Peyer's patch (tissue), 4 donors: ENCODE data around the gene LRRC74A. TPM values are rescaled to one million over a fixed set of nuclear protein-coding genes. Genes with fewer than 3 reads are reported as not detected.

ENCODE experiments used
- DNase-seq, 3 donors: peaks; one replicate each; pipeline ENCODE4 v3.0.0-alpha.2; 2017 to 2019
- H3K27ac ChIP-seq, 4 donors: fragments of 200-600 bp; sonication (generic); one replicate each; pipeline ENCODE4 v1.5.1; 2016 to 2019
- H3K27me3 ChIP-seq, 2 donors: fragments of 200-600 bp; sonication (generic); one replicate each; pipeline ENCODE4 v1.5.1; 2019
- H3K36me3 ChIP-seq, 3 donors: fragments of 200-600 bp; sonication (generic); one replicate each; pipeline ENCODE4 v1.5.1; 2016 to 2019
- H3K4me1 ChIP-seq, 4 donors: fragments of 200-600 bp; sonication (generic); one replicate each; pipeline ENCODE4 v1.5.1; 2016 to 2019
- H3K4me3 ChIP-seq, 4 donors: fragments of 200-600 bp; sonication (generic); 1 replicate in 3 of 4; 2 replicates in 1 of 4; pipeline ENCODE4 v1.5.1; 2016 to 2019; ENCODE audit warnings: mild to moderate bottlenecking in 1 of 4
- H3K9me3 ChIP-seq, 4 donors: fragments of 200-600 bp; sonication (generic); one replicate each; pipeline ENCODE4 v1.5.1; 2016 to 2019; ENCODE audit warnings: mild to moderate bottlenecking in 1 of 4
- CTCF ChIP-seq, 6 experiments: fragments of 450-650 bp in 4 of 6; fragments of 200-600 bp in 2 of 6; sonication (generic) in 1 of 6; IDR thresholded peaks; one replicate each; pipeline ENCODE4 v1.5.1; 2017 to 2019; ENCODE audit warnings: antibody characterized with exemption in 6 of 6, mild to moderate bottlenecking in 3 of 6, moderate library complexity in 1 of 6
- POLR2A ChIP-seq, 2 donors: fragments of 450-650 bp; IDR thresholded peaks; one replicate each; pipeline ENCODE4 v1.5.1; 2017; ENCODE audit warnings: antibody characterized with exemption in 2 of 2, mild to moderate bottlenecking in 2 of 2, moderate library complexity in 2 of 2
- total RNA-seq, 4 donors: library from RNA; depleted of rRNA; stranded (reverse); fragments of >200 nt; gene quantifications; one replicate each; pipeline ENCODE4 v1.1.0, GENCODE V29; 2016

LRRC74A gene
- total RNA-seq, 4 donors from 2014 or later = not detected

GRCh38 chr14:76863724-76864407 is 37.7 kb downstream of the LRRC74A start:
- Histone ChIP-seq H3K27me3 (no peaks in the 10 kb centered on the region), H3K4me3 (no peak overlapping the region), H3K9me3 (no peaks in the 10 kb centered on the region), H3K27ac (peak overlapping the region in 2 of 4 donors; percentile 54 to 64), H3K4me1 (no peaks in the 10 kb centered on the region), H3K36me3 (no peaks in the 10 kb centered on the region)
- peak in 2 of 3 donors; percentile 19 to 53 for DNase-seq
- TF ChIP-seq POLR2A (IDR thresholded peaks at IDR 0.05) = no peak
- TF ChIP-seq CTCF (IDR thresholded peaks at IDR 0.05) = no peak

GRCh38 chr14:76866456-76866855 is 40.2 kb downstream of the LRRC74A start:
- TF ChIP-seq POLR2A (IDR thresholded peaks at IDR 0.05) (no peak), CTCF (IDR thresholded peaks at IDR 0.05) (no peak)
- H3K4me3 ChIP-seq = no peak overlapping the region
- H3K36me3 ChIP-seq = no peaks in the 10 kb centered on the region
- H3K27ac ChIP-seq = no peak overlapping the region
- no peaks in the 10 kb centered on the region for H3K9me3 ChIP-seq
- H3K27me3 ChIP-seq = no peaks in the 10 kb centered on the region
- DNase-seq = no peak
- no peaks in the 10 kb centered on the region for H3K4me1 ChIP-seq

- DNase-seq = peak in 2 of 3 donors; percentile 48 to 65
- no peaks in the 10 kb centered on the region for H3K36me3 ChIP-seq
- no peak for TF ChIP-seq POLR2A (IDR thresholded peaks at IDR 0.05)
- TF ChIP-seq CTCF (IDR thresholded peaks at IDR 0.05) = no peak
- H3K27ac ChIP-seq = no peak overlapping the region
- H3K4me1 ChIP-seq = no peaks in the 10 kb centered on the region
- H3K27me3 ChIP-seq = no peaks in the 10 kb centered on the region
- no peaks in the 10 kb centered on the region for H3K9me3 ChIP-seq
- no peak overlapping the region for H3K4me3 ChIP-seq
These were observed 41.6 kb downstream of the LRRC74A start for GRCh38 chr14:76867516-76868453.

GRCh38 chr14:76868454-76869170 is 42.4 kb downstream of the LRRC74A start:
- Histone ChIP-seq H3K27me3 (no peaks in the 10 kb centered on the region), H3K4me3 (no peak overlapping the region), H3K9me3 (no peaks in the 10 kb centered on the region), H3K36me3 (no peaks in the 10 kb centered on the region), H3K27ac (no peak overlapping the region), H3K4me1 (no peaks in the 10 kb centered on the region)
- TF ChIP-seq CTCF (IDR thresholded peaks at IDR 0.05) (no peak), POLR2A (IDR thresholded peaks at IDR 0.05) (no peak)
- DNase-seq = no peak

- Histone ChIP-seq H3K4me1 (no peaks in the 10 kb centered on the region), H3K27me3 (no peaks in the 10 kb centered on the region), H3K4me3 (no peak overlapping the region), H3K9me3 (no peaks in the 10 kb centered on the region), H3K36me3 (no peaks in the 10 kb centered on the region), H3K27ac (no peak overlapping the region)
- no peak for DNase-seq
- no peak for TF ChIP-seq POLR2A (IDR thresholded peaks at IDR 0.05)
- TF ChIP-seq CTCF (IDR thresholded peaks at IDR 0.05) = no peak
These were observed 44.0 kb downstream of the LRRC74A start for GRCh38 chr14:76870166-76870565.
